ENCODE results near the gene RSPRY1.

RSPRY1 gene

DNA sequence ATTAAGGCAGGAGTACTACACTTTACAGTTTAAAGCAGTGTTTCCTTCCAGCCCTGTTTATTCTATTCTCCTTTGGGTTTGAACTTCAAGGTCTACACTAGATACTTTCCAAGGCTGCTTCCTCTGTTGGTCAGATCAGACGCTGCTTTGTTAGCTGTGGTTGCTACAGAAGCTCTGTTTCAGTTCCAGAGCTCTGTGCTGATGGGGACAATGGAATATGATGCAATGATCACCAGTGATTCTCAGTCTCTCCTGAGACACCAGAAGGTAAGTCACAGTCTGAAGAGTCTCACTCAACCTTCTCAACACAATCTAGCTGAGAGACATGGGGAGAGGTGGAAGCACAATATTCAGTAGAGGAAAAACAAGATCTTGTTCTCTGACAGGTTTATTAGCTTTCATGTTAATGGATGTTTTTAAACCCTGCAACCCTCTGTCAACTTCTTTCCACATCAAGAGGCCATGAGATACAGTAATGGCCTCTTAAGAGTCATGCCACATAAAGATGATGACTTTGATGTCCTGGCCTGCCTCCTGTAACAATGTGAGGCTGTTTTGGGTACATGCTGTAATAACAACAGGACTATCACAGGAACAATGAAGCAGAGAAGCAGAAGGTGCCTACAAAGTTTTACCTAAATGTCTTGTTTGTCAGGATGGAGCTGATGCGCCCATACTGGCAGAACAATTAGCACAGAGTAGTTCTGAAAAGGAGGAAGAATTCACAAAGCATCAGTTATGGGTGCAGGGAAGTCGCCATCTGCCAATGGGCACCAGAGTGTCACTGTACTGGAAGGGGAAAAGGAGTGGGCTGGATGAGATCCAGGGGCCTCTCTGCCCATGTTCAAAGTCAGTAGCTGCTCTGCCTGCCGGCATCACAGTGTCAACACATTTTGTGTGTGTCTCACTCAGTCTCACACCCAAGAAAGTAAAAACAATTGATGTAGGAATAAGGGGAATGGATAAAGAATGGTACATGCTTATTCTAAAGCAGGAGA is 33.7 kb upstream of the RSPRY1 start:
- no peak for DNase-seq

- no peak for DNase-seq
These were observed 32.3 kb upstream of the RSPRY1 start for GRCh38 chr16:57153841-57154240.

- no peak for DNase-seq
These were observed 30.3 kb upstream of the RSPRY1 start for GRCh38 chr16:57155702-57156350.

DNA sequence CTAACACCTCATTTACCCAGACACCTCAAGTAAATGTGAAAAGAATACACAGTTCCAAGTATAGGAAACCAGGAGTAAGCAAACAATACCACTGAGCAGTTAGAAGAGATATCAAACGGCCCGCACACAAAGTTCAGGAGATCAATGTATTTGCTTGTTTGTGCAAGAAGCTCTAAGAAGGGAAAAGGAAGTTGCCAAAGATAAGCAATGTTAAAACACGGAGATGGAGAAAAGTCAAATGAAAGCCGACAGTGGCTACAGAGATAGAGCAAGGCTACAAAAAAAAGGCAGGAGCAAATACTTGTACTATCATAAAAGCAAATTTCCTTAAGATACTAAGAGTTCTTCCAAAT is 29.8 kb upstream of the RSPRY1 start:
- DNase-seq = peak; percentile 20

DNA sequence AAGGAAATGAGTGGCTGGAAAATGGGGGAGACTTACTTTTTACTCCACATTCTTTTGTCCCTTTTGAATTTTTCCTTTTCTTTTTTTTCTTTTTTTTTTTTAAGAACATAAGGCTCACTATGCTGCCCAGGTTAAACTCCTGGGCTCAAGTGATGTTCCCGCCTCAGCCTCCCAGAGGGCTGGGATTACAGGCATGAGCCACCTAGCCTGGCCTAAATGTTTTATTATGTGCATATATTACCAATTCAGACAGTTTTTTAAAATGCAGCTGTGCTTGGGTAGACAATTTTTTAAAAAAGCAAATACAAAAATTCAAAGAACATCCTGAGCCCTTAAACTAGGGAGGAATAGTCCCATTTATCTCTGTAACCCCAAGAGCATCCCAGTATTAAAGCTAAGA is 28.6 kb upstream of the RSPRY1 start:
- no peak for DNase-seq

DNA sequence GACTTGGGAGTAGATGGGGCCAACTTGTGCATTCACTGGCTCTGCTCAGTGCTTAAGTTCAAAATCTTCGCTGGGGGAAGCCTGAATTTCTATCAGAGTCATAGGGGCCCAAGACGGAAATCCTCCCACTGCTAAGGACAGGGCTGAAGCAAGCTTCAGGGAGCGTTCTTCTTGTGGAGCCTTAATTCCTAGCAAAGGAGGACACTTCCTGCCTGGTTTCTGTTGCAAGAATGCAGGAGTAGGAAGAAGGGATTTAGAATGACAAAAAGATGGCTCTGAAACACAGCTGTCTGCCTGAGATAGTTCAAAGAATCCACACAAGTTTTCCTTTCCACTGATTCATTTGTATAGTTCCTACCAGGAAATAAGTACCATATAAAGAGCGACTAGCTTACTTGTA is 26.7 kb upstream of the RSPRY1 start:
- no peak for DNase-seq

DNA sequence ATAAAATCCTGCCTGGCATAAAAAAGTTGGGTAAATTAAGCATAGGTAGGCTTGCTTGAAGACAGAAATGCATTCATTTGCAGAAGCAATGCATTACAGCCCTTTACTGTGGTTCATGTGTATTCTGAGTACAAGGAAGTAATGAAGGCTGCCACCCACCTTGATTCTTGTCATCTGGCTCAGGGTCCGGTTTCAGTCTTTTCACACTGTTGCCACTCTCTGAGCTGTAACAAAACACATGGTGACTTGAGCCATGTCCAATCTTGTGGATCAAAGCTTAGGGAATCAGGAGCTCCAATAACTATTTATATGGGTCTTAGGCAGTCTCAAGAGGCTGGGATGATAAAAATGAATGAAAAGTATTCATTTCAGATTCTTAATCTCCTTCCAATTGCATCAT is 22.3 kb upstream of the RSPRY1 start:
- DNase-seq = no peak

DNA sequence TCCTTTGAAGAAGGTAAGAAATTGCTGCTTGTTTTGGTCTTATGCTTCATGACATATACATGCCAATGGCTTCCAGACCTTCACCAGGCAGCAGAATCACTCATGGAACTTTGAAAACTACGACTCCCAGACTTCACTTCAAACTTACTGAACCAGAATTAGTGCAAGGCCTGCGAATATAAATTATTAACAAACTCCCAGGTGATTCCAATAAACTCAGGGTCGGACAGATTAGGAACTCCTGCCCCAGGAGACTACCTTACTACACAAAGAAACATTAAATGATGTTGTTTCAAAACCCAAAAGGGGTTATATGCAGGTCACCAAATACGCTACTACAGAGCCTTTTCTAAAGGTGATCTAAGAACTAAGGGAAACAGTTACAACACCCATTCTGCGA is 20.6 kb upstream of the RSPRY1 start:
- DNase-seq = no peak

DNA sequence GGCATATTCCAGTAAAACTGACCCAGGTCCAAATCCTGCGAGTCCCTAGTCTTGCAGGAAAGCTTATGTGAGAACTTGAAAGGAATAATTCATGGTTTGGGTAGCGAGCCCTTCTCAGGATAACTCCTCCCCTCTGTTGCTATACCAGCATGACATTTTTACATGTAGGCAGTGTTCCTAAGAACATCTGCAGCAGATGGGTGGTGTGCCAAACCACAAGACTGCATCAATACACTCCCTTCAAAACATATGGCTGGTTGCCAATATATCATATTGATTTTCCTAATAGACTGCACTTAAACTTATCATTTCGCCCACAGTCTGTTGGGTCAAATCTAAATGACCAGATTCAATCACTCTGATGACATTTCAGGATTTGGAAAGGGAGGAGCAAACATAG is 20.2 kb upstream of the RSPRY1 start:
- peak; percentile 70 for DNase-seq

DNA sequence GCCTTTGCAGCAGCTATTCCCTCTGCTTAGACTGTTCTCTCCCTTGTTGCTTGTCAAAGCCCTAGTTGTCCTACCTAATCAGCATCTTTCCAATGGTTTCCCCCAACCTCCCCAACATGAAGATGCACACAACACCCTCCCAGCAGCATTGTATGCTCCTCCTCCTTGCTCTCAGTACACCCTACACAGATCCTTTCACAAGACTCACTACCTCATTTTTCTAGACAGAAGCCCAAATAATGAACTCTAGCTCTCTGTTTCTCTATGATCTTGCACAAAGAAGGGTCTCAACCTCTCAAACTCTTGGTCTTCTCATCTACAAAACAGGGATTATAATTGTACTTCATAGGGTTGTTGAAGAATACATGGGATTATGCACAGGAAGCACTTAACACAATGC is 19.7 kb upstream of the RSPRY1 start:
- no peak for DNase-seq

DNA sequence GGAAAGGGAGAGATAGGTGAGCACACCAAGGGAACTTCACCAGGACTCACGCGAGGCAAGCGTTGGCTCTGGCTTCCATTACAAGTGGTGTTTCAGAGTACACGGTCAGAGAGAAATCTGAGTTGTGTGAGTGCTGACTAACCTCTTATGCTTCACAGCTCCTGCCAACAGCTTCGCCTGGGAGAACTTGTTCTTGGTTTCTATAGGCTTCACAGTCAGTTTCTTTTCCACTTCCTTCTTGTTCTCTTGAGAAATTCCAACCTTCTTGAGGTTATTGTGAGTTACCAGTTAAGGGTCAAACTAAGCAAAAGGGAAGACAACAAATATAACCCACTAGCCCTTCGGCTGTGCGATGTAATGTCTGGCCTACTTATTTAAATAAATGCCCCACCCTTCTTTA is 19.2 kb upstream of the RSPRY1 start:
- no peak for DNase-seq

GRCh38 chr16:57167538-57167937 is 18.6 kb upstream of the RSPRY1 start:
- no peak for DNase-seq

GRCh38 chr16:57167953-57168352 is 18.2 kb upstream of the RSPRY1 start:
- DNase-seq = peak; percentile 86

DNA sequence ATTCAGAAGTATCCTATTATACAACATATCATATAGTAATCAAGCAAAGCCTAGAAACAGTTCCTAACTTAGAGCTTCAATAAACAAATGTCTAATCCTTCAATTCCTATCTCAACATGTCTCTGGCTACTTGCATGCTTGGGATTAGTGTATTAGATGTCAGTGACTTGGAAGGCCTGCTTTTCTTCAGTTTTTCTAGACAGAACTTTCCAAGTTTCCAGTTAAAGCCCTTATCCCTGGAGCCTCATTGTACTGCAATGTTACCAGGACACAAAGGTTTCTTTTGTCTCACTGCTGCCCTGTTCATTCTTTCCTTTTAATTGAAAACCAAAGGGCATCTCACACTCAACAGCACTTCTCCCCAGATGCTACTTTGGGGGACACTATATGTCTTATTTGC is 16.8 kb upstream of the RSPRY1 start:
- no peak for DNase-seq

GRCh38 chr16:57172721-57173290 is 13.3 kb upstream of the RSPRY1 start:
- no peak for DNase-seq

DNA sequence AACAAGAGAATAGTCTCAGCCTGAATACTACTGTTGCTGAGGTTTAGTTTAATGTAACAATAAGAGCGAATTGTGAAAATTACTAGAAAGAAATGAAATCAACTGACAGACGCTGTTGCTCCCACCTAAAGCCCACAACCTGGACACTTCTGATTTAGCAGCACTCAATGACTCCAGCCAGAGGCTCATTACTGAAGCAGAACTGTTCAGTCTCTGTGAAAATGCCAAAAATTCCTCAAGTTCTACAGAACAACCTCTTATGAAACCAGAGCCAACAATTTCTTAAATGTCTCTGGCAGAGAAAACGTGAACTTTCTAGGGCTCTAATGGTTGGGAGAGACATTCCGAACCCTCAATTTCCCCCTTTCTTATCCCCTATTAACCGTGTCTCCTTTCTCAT is 10.2 kb upstream of the RSPRY1 start:
- DNase-seq = no peak

GRCh38 chr16:57178196-57178595 is 7.9 kb upstream of the RSPRY1 start:
- DNase-seq = no peak

GRCh38 chr16:57178793-57179212 is 7.3 kb upstream of the RSPRY1 start:
- no peak for DNase-seq

DNA sequence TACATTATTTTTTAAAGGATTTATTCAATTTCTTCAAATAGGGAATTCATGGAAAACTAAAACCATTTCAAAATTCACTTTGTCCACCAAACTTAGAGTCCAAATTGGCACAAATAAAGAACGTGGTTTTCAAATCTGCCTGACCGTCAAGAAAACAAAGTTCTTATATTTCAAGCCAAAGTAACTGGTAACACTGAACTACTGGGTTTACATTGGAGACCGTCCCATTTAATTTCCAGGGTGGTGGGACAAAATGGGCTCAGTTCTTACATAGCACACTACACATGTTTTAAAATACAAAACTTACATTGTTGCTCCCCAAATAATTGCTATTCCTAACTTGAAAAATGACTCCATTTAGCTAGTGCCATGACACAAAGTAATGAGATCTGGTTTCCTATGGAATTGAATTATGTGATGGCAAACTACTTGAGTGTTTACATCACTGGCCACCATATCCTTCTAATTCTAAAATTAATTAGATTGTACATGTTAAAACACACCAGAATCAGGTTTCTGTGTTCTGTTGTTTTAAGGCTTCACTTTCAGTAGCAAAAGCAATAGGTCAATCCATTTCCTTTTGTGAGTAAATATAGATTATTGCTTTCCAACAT is 6.8 kb upstream of the RSPRY1 start:
- no peak for DNase-seq

DNA sequence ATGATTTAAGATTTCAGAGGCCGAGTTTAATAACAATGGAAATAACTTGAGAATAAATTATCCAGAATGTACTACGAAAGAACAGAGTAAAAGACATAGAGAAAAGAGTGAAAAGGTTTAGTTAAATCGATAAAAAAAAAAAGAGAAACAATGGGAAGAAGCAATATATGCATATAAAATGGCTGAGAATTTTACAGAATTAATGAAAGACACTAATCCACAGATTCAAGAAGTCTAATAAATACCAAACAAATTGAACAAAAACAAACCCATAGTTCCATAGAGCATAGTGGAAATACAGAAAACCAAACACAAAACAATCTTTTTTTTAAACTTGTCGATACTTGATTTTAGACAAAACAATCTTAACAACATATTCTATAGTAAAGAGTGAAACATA is 2.0 kb upstream of the RSPRY1 start:
- DNase-seq = no peak

DNA sequence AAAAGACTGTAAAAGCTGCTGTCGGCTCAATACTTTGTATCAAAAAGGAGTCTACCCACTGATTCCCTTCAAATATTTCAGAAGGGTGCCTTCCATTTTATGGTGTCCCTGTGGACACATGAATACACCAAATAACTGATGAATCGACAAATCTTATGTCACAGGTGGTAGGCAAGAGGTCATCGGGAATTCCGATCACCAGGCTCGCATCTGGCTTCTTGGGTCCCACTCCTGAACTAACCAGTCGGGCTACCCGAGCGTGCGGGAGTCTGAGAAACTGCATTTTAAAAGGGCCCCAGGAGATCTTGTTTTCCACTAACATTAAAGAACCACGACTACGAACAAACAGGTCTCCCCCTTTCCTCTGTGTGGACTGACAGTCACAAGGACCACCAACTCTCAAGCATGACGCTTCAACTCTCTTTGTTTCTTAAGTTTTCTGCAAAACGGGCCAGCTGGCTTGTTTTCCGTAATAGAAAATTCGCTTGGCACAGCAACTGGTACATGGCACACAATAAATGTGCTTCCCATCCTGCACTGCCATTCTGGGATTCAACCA is 1.2 kb upstream of the RSPRY1 start:
- DNase-seq = no peak

DNA sequence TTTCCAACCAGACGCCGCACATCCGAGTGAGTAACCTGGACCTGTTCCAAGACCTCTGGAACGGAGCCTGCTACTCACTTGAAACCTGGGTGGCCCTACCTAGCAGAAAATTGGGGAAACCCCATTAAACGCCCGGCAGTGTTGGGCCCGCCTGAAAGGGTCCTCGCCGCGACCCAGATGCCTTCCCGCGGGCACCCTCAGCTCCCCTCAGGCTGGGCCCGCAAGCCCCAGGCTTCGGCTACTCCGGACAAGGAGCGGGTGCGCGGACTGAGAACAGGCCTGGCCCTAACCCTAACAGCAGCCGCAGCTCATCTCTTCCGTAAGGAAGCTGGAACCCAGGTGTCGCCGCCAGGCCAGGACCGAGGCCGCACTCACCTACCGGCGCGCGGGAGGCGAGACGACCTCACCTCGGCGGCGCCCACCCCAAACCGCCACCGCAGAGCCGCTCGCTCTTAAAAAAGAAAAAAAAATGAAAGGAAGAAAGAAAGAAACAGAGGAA is 634 bp upstream of the RSPRY1 start:
- DNase-seq = peak; percentile 49
